ENCODE data around the gene HGFAC. TPM values are rescaled to one million over a fixed set of nuclear protein-coding genes. Genes with fewer than 3 reads are reported as not detected.
"Not testable (repeated sequence)": the region's sequence is repeated elsewhere in the genome, so short reads cannot be mapped to it uniquely, and the experiment has no call there.

HGFAC gene
- total RNA-seq, 1 donor from 2014 or later = 1.9 TPM

DNA sequence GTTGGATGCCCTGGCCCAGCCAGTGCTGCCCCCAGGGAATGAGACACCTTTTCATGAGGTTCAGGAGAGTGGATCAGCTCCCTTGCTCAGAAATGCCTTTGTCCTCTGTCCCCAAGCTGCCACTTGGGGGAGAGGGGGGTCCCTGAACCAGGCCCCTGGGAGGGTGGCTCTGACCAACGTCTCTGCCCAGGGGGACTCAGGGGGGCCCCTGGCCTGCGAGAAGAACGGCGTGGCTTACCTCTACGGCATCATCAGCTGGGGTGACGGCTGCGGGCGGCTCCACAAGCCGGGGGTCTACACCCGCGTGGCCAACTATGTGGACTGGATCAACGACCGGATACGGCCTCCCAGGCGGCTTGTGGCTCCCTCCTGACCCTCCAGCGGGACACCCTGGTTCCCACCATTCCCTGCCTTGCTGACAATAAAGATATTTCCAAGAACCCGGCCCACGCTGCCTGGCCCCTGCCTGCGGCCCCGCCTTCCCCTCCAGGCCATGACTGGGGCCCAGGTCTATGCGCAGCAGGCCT lies 7.3 kb downstream of the HGFAC start:
- ATAC-seq (ENCODE audit: poor library complexity) (no peak), DNase-seq (peak; percentile 30)
- intact Hi-C loops (cut with DNase I) = loop anchor here (10.0 kb wide), 1 partner anchor 254 kb away; no protein-coding TSS in a partner anchor

DNA sequence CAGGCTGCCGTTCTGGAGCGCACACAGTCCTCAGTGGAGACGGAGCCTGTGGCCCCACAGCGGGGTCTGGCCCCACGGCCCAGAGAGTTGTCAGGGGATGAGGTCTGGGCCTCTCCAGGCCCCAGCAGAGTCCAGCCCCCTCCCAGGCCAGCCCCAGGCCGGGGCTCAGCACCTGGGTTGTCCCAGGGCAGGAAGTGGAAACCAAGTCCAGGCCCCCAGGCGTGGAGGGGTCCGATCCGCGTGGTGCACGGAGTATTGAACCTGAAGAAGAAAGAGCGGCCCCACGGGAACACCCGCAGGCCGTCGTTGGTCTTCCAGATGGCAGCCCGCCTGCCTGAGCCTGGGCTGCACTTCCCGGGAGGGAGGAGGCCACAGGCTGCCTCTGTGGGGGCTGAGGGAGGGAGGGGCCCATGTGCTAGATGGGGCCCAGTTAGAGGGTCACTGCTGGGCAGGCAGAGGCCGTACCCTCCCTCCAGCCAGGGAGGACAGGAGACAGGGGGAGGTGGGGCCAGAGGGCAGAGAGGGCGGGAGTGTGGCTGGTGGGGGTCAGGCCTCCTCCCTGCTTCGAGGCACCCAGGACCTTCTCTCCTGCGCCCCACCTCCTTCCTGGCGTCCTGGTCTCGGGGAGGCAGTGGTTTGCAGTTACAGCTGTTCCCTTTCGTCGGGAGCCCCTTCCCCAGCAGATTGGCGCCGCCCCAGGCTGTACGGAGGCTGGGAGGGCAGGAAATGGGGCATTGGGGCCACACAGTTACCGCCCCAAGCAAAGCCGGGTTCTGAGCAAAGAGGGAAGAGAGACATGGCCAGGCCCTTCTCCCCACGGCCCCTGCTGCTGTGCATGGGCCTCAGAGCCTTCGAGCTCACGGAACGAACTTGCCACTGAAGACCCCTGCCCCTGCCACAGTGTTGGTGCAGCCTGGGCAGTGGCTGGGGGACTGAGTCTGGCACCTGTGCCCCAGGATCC lies 8.1 kb downstream of the HGFAC start:
- DNase-seq = no peak
- intact Hi-C loops (cut with DNase I) = loop anchor here (10.0 kb wide), 1 partner anchor 255 kb away; no protein-coding TSS in a partner anchor

DNA sequence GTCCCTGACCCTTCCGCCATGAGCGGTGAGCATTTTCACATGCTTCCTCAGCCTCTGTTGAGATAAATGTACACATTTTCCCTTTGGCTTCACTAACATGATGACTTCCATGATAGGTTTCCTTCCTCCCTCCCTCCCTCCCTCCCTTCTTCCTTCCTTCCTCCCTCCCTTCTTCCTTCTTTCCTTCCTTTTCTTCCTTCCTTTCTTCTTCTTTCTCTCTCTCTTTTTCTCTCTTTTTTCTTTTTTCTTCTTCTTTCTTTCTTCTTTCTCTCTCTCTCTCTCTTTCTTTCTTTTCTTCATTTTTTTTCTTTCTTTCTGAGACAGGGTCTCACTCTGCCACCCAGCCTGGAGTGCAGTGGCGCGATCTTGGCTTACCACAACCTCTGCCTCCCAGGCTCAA lies 8.9 kb downstream of the HGFAC start:
- ATAC-seq (ENCODE audit: poor library complexity) (no peak), DNase-seq (no peak)
- intact Hi-C loops (cut with DNase I) = no loop called here

More for the DNA sequence above, 8.1 kb downstream of the HGFAC start:
- no peak for ATAC-seq (ENCODE audit: poor library complexity)

DNA sequence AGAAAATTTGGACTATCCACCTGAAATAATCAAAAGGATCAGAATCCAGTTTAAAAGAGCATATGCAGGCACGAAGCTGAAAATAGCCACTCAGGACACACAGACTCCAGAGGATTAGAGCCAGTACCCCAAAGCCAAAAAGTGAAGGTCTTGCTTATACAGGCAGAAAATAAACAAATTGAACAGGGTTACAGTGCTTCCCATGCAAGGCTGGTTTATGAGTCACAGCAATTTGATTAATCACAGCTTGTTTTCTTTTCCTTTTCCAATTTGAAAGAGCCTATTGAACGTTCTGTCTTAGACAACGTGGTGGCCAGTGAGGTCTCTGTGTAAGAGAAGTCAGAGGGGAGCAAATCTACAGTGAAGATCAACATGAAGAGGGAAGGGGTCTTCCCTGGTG lies 10.2 kb downstream of the HGFAC start:
- ATAC-seq (ENCODE audit: poor library complexity) (no peak), DNase-seq (no peak)
- intact Hi-C loops (cut with DNase I) = no loop called here

DNA sequence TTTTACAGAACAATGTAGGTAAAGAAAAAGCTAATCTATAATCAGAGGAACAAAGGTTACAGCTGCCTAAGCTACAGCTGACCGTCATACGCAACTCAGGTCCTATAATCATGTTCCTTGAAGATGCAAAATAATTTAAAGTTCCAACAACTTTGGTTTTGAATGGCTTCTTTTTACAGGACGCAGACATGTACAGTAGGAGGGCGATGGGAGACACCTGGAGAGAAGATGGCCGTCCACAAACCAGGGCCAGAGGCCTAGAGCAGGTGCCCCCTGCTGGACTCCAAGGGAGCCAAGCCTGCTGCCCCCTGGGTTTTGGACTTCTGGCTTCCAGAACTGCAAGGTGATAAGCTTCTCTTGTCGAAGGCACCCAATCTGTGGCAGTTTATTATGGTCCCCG lies 10.6 kb downstream of the HGFAC start:
- ATAC-seq (ENCODE audit: poor library complexity) (no peak), DNase-seq (no peak)
- intact Hi-C loops (cut with DNase I) = no loop called here

DNA sequence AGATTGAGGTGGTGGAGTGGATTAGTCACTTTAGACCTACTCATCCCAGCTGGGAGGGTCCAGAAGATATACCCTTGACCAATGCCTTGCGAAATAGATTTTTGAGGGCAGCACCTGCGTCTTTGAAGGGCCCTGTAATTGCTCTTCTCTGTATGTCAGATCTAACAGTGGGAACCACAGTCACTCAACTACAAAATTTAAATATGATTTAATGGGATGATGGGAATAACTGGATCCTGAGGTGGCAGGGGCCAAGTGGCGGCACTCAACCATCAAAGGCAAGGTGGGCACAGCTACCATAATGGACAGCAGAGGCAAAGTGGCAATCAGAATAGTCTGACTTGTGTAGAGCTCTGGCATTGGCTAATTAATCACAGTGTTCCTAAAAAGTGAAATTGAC lies 13.8 kb downstream of the HGFAC start:
- intact Hi-C loops (cut with DNase I); ATAC-seq (ENCODE audit: poor library complexity); DNase-seq: not testable (repeated sequence)

DNA sequence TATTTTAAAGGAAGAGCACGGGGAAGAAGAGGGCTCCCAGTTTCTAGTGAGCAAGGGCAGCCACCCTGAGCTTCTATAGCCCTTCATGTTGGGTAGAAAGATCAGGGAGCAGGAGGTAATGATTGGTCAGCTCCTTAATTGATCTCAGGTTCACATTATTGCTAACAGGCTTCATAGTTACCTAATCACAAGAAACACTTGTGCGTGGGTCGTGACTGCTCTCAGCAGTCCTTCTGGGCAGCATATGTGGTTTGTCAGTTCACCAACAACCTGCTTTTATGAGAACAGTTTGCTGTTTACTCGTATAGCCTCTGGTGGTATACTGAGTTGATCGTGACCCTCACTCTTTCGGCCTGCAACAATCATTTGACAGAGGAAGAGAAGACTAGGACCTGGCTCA lies 16.6 kb downstream of the HGFAC start:
- intact Hi-C loops (cut with DNase I) = no loop called here
- no peak for ATAC-seq (ENCODE audit: poor library complexity)
- DNase-seq = no peak

DNA sequence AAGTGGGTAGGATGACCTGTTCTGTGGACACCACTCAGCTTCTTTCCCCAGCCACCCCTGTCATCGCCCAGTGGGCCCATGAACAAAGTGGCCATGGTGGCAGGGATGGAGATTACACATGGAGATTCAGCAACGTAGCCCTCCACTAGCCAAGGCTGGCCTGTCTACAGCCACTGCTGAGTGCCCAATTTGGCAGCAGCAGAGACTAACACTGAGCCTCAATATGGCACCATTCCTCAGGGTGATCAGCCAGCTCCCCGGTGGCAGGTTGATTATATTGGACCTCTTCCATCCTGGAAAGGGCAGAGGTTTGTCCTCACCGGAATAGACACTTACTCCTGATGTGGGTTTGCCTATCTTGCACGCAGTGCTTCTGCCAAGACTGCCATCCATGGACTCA lies 17.4 kb downstream of the HGFAC start:
- ATAC-seq (ENCODE audit: poor library complexity); DNase-seq; intact Hi-C loops (cut with DNase I): not testable (repeated sequence)

DNA sequence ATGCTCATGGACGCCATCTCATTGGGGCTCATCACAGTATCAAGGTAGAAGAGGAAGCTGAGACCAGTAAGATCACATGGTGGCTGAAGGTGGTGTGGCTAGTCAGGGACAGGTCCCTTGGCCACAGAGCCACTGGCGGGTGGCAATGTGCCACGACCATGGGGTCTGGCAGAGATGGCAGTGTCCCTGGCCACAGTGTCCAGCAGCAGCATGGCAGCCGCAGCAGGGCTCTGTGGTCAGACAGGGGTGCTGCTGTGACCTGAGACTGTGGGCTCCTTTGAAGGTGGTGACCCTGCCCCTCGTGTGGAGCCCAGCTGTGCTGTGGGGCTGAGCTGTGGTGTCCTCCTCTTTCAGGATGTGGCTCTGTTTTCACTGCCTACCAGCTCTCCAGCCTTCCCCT lies 19.2 kb downstream of the HGFAC start:
- no peak for ATAC-seq (ENCODE audit: poor library complexity)
- DNase-seq = no peak
- intact Hi-C loops (cut with DNase I) = no loop called here

DNA sequence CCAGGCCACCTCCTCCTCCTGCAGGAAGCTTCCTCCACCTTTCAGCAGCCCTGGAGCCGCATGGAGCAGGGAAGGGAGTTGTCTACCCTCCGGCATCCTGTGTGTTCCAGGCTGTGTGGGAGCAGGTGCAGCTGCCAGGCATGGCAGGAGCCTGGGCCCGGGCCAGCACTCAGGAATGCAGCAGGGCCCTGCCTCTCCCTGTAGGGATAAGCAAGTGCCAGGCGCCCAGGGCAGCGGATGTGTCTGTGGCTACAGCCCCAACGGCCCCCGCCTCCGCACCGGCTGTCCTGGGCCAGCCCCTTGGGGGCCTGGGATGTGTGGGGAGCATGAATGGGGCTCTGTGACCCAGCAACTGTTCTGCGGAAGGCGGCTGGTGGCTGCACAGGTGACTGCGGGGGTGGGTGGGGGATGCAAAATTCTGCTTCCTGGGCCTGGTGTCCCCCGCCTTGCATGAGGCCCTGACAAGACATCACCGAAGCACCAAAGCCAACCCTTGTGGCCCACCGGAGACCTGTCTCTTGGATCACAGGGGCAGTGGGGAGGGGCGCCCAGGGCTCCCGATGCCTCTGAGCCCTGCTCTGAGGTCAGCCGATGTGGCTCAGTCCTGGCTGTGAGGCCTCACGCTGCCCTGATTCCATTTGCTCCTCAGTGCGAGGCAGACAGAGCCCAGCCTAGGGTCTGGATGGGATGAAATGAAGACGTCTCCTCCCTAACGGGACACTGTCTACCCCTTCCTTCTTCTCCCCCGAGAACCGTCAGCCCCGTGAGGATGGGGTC lies 19.9 kb downstream of the HGFAC start:
- intact Hi-C loops (cut with DNase I) = no loop called here
- DNase-seq (peak; percentile 89), ATAC-seq (ENCODE audit: poor library complexity) (peak; percentile 81)

DNA sequence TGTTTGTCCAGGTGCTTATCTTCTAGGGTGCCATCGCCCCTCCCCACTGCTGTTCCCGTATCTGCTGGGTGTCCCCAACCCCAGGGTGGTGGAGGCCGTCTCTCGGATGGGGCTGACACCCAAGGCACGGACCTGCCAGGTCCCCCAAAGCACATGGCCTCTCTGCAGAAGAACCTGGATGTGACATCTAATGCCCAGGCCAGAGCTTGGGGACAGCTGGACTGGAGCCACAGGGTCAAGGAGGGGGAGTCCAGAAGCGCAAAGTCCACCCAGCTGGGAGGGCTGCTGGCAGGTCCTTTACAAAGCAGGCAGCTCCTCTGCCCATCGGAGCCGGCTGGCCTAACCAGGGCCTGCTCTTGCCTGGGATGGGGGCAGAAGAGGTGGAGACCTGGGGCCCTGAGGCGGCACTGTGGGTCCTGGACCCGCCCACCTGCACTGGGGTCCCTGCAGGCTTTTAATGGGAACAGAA lies 20.6 kb downstream of the HGFAC start:
- ATAC-seq (ENCODE audit: poor library complexity) = no peak
- no peak for DNase-seq
- intact Hi-C loops (cut with DNase I) = no loop called here

DNA sequence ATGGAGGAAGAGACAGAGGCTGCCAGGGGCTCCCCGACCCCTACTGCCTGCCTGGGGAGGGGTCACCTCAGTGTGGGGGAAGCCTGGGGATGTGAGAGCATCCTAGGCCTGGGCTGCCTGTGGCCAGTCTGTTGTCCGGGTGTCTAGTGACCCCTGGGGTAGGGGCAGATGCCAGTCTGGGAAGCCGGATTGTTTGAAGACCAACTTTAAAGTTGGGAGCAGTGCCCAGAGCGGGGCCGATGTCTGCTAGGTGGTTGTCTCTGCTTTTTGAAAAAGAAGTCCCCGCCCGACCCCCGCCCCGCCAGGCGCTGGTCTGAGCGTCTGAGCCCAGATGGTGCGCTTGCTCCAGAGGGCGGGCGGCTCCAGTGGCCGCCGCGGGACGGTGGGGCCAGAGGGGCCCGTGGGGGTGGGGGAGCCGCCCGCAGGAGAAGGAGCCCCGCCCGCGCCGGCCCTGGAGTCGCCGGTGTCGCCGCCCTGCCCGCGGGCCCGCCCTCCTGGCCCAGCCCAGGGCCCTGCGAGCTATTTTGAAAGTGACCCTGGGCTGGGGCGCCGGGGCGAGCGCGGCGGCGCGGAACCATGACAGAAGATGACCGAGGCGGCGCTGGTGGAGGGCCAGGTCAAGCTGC lies 21.1 kb downstream of the HGFAC start, which contains the start of gene DOK7:
DOK7 (plus strand) TSS at position 517 of the 626 bp plus-strand sequence; CDS start at position 587, 70 bp downstream.
- intact Hi-C loops (cut with DNase I) = no loop called here
- DNase-seq = peak; percentile 78
- ATAC-seq (ENCODE audit: poor library complexity) = peak; percentile 66

DNA sequence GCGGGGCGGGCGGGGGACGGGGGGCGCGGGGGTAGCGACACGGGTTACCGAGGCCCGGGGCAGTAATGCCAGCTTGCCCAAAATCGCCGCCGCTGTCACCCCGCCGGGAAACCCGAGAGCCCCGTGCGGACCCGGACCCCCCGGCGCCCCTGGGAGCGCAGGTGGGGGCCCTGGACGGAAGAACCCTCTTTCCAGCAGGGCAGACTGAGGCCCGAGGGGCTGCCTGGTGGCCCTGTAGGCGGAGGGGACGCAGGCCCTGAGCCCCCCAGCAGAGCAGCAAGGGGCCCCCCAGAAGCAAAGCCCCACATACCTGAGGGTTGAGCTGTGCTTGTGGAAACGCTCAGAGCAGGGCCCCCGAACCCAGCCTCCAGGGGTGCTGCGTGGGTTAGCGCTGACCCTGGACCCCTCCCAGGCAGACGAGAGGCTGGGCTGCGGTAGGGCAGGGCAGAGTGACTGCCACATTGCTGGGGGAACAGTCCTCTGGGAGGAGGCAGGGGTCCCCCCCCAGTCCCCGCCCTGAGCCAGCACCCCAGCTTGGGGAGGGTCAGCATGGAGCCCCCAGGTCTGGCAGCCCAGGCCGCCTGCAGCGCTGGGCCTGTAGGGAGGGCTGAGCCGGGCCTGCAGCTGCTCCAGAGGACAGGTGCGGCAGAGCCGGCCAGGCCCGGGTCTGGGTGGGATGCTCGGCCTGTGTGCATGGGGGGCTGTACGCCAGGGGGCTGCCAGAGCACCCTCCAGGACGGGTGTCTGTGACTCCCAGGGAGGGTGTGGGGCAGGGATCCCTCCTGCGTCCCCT lies 22.0 kb downstream of the HGFAC start:
- intact Hi-C loops (cut with DNase I) = no loop called here
- DNase-seq = no peak
- ATAC-seq (ENCODE audit: poor library complexity) = no peak

DNA sequence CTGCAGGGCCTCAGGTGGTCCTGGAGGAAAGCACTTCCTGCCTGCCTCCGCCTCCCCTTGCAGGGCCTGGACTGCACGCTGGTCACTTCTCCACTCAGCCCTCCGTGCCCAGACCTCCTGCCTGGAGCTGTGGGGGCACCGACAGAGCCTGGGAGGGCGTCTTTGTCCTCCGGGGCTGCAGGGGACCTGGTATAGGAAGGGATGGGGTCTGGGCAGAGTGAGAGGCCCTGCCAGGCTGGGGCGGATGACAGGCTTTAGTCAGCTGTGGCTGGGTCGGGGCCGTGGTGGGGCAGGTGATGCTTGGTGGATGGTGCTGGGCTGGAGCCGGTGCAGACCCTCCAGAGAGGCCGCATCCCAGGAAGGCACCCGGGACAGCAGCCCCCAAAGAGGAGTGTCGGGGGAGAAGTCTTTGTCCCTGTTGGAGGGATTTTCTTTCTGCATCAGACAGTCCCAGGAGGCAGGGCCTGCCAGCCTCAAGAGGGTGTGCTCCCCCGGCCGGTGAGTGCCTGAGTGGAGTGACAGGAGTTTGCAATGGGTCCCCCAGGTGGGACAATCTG lies 22.7 kb downstream of the HGFAC start:
- DNase-seq (no peak), ATAC-seq (ENCODE audit: poor library complexity) (no peak)
- intact Hi-C loops (cut with DNase I) = no loop called here

DNA sequence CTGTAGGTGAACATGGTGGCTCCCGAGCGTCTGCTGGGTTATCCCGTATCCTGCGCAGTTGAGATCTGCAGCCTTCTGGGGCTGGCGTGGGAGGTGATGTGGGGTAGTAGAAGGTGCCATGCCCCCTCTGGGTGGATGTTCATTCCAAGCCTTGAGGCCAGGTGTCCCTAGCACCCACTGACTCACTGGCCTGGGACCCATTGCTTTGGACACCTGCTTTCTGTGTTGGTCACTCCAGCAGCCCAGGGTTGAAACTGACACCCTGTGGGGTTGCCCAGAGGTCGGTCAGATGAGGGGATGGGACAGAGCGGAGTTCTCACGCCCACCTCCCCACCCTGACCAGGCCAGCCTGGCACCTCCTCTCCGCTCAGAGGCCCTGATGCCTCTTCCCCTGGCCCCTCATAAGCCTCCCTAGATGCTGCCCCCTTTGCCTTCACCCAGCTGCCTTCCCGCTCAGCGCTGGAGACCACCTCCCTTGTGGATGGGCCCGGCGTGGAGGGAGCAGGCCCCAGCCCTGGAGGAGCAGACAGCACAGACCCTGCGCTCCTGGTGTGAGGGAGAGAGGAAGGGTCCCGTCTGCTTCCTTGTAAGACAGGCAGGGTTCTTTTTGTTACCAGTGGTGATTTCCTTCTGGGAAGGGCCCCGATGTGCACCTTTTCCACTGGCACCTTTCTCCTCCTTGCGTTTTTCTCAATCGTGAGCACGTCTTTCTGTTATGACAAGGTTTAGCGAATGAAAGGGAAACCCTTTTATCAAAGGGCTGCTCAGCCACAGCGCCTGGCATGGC lies 23.3 kb downstream of the HGFAC start:
- ATAC-seq (ENCODE audit: poor library complexity) (no peak), DNase-seq (no peak)
- intact Hi-C loops (cut with DNase I) = no loop called here

DNA sequence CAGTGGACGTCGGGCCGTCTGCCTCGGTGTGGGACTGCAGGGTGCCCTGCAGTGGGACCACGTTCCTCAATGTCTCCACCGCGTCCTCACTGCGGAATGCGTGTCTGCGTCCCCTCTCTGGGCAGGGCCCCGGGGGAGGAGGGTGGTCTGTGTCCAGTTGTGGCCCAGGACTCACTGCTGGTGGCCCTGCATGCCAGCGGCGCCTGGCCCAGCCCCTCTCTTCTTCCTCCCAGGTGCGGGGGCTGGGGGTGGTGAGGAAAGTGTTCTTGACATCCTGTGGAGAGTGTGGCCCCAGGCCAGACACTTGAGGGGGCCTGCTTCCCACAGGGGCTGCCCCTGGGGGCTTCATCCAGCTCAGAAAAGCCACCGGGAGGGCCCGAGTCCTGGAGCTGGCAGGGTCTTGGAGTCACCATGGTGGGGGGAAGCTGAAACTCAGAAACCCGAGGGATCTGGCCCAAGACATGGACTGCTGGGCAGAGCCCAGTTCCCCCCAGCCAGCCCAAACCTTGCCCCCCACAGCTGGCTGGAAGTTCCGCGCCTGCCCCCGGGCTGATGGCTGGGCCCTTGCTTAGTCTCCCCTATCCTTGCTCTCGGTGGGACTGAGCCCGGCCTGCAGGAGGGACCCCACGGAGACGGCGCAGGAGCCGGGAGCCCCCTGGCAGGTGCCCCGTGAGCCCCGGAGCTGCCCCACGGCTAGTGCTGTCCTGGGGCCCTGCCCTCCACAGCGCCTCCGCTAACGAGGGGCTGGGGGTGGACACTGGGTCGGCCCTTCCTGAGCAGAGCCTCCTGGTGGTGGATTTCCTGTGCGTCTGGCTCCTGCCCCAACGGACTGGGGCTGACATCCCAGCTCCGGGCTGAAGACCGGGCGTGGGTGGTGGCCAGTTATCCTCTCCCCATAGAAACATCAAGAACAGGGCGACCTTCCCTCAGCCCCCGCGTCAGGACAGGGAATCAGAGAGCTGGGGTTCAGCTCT lies 24.2 kb downstream of the HGFAC start:
- ATAC-seq (ENCODE audit: poor library complexity) (peak; percentile 32), DNase-seq (peak; percentile 49)
- intact Hi-C loops (cut with DNase I) = no loop called here

Measured in Right ventricle myocardium superior (tissue), 1 donor.